NCI-H226 (cell line): ENCODE measurements around the gene MADD.
"Not testable (repeated sequence)": the region's sequence is repeated elsewhere in the genome, so short reads cannot be mapped to it uniquely, and the experiment has no call there.

Experiments used
- DNase-seq: peaks from one replicate; pipeline ENCODE4 v3.0.0-alpha.2; 2015

The MADD gene

GRCh38 chr11:47278058-47278457 lies 8.1 kb downstream of the MADD start:
- no peak for DNase-seq

GRCh38 chr11:47278769-47279168 lies 8.8 kb downstream of the MADD start:
- no peak for DNase-seq

- no peak for DNase-seq
These were observed 10.2 kb downstream of the MADD start for GRCh38 chr11:47280099-47280498.

- DNase-seq, result no peak
These were observed 10.9 kb downstream of the MADD start for GRCh38 chr11:47280860-47281259.

- DNase-seq, result no peak
These were observed 12.5 kb downstream of the MADD start for GRCh38 chr11:47282462-47282861.

GRCh38 chr11:47284151-47284550 lies 14.2 kb downstream of the MADD start:
- no peak for DNase-seq

GRCh38 chr11:47285969-47286770 lies 16.2 kb downstream of the MADD start:
- no peak for DNase-seq

- no peak for DNase-seq
These were observed 18.1 kb downstream of the MADD start for GRCh38 chr11:47288066-47288465.

GRCh38 chr11:47289856-47290255 lies 19.9 kb downstream of the MADD start:
- DNase-seq, result no peak

- DNase-seq, result no peak
These were observed 25.5 kb downstream of the MADD start for GRCh38 chr11:47295385-47295784.

GRCh38 chr11:47296045-47296444 lies 26.1 kb downstream of the MADD start:
- no peak for DNase-seq

GRCh38 chr11:47299078-47299477 lies 29.1 kb downstream of the MADD start:
- no peak for DNase-seq

- no peak for DNase-seq
These were observed 32.9 kb downstream of the MADD start for GRCh38 chr11:47302853-47303252.

- DNase-seq, result no peak
These were observed 36.0 kb downstream of the MADD start for GRCh38 chr11:47305734-47306483.

GRCh38 chr11:47306484-47306844 lies 36.5 kb downstream of the MADD start:
- DNase-seq, result no peak

GRCh38 chr11:47308050-47308823 lies 38.3 kb downstream of the MADD start:
- DNase-seq, result no peak

GRCh38 chr11:47314992-47315391 lies 45.1 kb downstream of the MADD start:
- DNase-seq, result no peak

GRCh38 chr11:47316501-47316900 lies 46.6 kb downstream of the MADD start:
- DNase-seq, result not testable (repeated sequence)

GRCh38 chr11:47317064-47317828 lies 47.3 kb downstream of the MADD start:
- no peak for DNase-seq

- DNase-seq, result no peak
These were observed 48.2 kb downstream of the MADD start for GRCh38 chr11:47318166-47318565.

GRCh38 chr11:47324520-47324919 lies 54.6 kb downstream of the MADD start:
- DNase-seq, result no peak

GRCh38 chr11:47325271-47326041 lies 55.5 kb downstream of the MADD start:
- no peak for DNase-seq
